Measurements from ENCODE around the gene OR10A5. TPM values are rescaled to one million over a fixed set of nuclear protein-coding genes. Genes with fewer than 3 reads are reported as not detected.
"Not testable (repeated sequence)": the region's sequence is repeated elsewhere in the genome, so short reads cannot be mapped to it uniquely, and the experiment has no call there.

Gene OR10A5
- total and polyA plus RNA-seq, 2 donors (not counting 1 experiment from before 2014, with no cell fraction given): not detected

DNA sequence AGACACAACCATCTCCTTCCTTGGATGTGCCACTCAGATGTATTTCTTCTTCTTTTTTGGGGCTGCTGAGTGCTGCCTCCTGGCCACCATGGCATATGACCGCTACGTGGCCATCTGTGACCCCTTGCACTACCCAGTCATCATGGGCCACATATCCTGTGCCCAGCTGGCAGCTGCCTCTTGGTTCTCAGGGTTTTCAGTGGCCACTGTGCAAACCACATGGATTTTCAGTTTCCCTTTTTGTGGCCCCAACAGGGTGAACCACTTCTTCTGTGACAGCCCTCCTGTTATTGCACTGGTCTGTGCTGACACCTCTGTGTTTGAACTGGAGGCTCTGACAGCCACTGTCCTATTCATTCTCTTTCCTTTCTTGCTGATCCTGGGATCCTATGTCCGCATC, 31.4 kb downstream of the OR10A5 start:
- H3K4me1 ChIP-seq (ENCODE audit: control insufficient read depth, extremely low read depth, insufficient read depth, low read length): no peaks in the 10 kb centered on the region
- TF ChIP-seq EZH2 (IDR thresholded peaks at IDR 0.05; ENCODE audit: low read length, missing control alignments): no peak
- TF ChIP-seq, protein P1, sequence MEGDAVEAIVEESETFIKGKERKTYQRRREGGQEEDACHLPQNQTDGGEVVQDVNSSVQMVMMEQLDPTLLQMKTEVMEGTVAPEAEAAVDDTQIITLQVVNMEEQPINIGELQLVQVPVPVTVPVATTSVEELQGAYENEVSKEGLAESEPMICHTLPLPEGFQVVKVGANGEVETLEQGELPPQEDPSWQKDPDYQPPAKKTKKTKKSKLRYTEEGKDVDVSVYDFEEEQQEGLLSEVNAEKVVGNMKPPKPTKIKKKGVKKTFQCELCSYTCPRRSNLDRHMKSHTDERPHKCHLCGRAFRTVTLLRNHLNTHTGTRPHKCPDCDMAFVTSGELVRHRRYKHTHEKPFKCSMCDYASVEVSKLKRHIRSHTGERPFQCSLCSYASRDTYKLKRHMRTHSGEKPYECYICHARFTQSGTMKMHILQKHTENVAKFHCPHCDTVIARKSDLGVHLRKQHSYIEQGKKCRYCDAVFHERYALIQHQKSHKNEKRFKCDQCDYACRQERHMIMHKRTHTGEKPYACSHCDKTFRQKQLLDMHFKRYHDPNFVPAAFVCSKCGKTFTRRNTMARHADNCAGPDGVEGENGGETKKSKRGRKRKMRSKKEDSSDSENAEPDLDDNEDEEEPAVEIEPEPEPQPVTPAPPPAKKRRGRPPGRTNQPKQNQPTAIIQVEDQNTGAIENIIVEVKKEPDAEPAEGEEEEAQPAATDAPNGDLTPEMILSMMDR (conservative IDR thresholded peaks at IDR 0.05 in 1 of 2, IDR thresholded peaks at IDR 0.05 in 1 of 2; ENCODE audit: low read depth in 1 of 2, low read length in 2 of 2): no peak
- H3K4me2 ChIP-seq (ENCODE audit: extremely low read depth, insufficient read depth, low read length): no peak overlapping the region
- H3K36me3 ChIP-seq (ENCODE audit: control insufficient read depth, insufficient read depth, low read length): no peaks in the 10 kb centered on the region
- DNase-seq (ENCODE audit: low read depth in 2 of 2): no peak
- H3K27ac ChIP-seq (ENCODE audit: insufficient read depth, low read length): no peak overlapping the region
- no peaks in the 10 kb centered on the region for H3K9me3 ChIP-seq (ENCODE audit: control insufficient read depth, insufficient read depth, low read depth, low read length)
- no peak overlapping the region for H3K4me3 ChIP-seq (replicated peaks in 1 of 4; ENCODE audit: control extremely low read depth in 1 of 4, insufficient read depth in 1 of 4, low read depth in 3 of 4, low read length in 4 of 4)
- no peaks in the 10 kb centered on the region for H3K79me2 ChIP-seq (ENCODE audit: control insufficient read depth, insufficient read depth, low read length)
- H3K27me3 ChIP-seq (ENCODE audit: control insufficient read depth, insufficient read depth, low read length): no peaks in the 10 kb centered on the region
- no peak overlapping the region for H3K9ac ChIP-seq (ENCODE audit: insufficient read depth, low read length)
- H4K20me1 ChIP-seq (ENCODE audit: control insufficient read depth, extremely low read depth, insufficient read depth, low read length): no peaks in the 10 kb centered on the region
- H2AFZ ChIP-seq (ENCODE audit: low read length): no peak overlapping the region

DNA sequence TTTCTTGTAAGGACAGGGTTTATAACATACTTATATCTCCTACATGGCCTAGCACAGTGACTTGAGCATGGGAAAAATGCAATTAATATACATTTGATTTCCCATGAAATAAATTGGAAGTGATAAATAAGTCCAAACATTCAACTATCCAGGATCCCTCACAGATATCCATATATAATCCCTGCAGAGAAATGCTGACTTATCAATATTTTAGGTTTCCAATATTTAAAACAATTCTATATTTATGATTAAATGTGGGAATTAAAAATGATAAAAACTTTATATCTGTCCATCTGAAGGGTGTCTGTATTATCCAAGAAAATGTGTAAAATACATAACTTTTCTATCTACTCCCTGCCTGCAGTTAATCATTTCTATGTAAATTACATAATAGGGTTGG, 37.3 kb downstream of the OR10A5 start:
- Histone ChIP-seq H3K9me3 (ENCODE audit: control insufficient read depth, insufficient read depth, low read depth, low read length) (no peaks in the 10 kb centered on the region), H3K4me1 (ENCODE audit: control insufficient read depth, extremely low read depth, insufficient read depth, low read length) (no peaks in the 10 kb centered on the region), H3K27me3 (ENCODE audit: control insufficient read depth, insufficient read depth, low read length) (no peaks in the 10 kb centered on the region), H4K20me1 (ENCODE audit: control insufficient read depth, extremely low read depth, insufficient read depth, low read length) (no peaks in the 10 kb centered on the region), H3K4me2 (ENCODE audit: extremely low read depth, insufficient read depth, low read length) (no peak overlapping the region), H3K27ac (ENCODE audit: insufficient read depth, low read length) (no peak overlapping the region), H3K36me3 (ENCODE audit: control insufficient read depth, insufficient read depth, low read length) (no peaks in the 10 kb centered on the region), H3K9ac (ENCODE audit: insufficient read depth, low read length) (no peak overlapping the region), H3K79me2 (ENCODE audit: control insufficient read depth, insufficient read depth, low read length) (no peaks in the 10 kb centered on the region), H3K4me3 (replicated peaks in 1 of 4; ENCODE audit: control extremely low read depth in 1 of 4, insufficient read depth in 1 of 4, low read depth in 3 of 4, low read length in 4 of 4) (no peak overlapping the region), H2AFZ (ENCODE audit: low read length) (no peak overlapping the region)
- no peak for DNase-seq (ENCODE audit: low read depth in 2 of 2)
- TF ChIP-seq, protein P1 (conservative IDR thresholded peaks at IDR 0.05 in 1 of 2, IDR thresholded peaks at IDR 0.05 in 1 of 2; ENCODE audit: low read depth in 1 of 2, low read length in 2 of 2): no peak
- TF ChIP-seq EZH2 (IDR thresholded peaks at IDR 0.05; ENCODE audit: low read length, missing control alignments): no peak

DNA sequence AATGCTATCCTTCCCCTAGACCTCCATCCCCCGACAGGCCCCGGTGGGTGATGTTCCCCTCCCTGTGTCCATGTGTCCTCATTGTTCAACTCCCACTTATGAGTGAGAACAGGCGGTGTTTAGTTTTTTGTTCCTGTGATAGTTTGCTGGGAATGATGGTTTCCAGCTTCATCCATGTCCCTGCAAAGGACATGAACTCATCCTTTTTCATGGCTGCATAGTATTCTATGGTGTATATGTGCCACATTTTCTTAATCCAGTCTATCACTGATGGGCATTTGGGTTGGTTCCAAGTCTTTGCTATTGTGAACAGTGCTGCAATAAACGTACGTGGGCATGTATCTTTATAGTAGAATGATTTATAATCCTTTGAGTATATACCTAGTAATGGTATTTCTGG, 42.2 kb downstream of the OR10A5 start:
- not testable (repeated sequence) for H3K4me2 ChIP-seq (ENCODE audit: extremely low read depth, insufficient read depth, low read length); H3K4me3 ChIP-seq (replicated peaks in 1 of 4; ENCODE audit: control extremely low read depth in 1 of 4, insufficient read depth in 1 of 4, low read depth in 3 of 4, low read length in 4 of 4); H3K9ac ChIP-seq (ENCODE audit: insufficient read depth, low read length); H3K36me3 ChIP-seq (ENCODE audit: control insufficient read depth, insufficient read depth, low read length); DNase-seq (ENCODE audit: low read depth in 2 of 2); H3K27me3 ChIP-seq (ENCODE audit: control insufficient read depth, insufficient read depth, low read length); H3K27ac ChIP-seq (ENCODE audit: insufficient read depth, low read length); H3K79me2 ChIP-seq (ENCODE audit: control insufficient read depth, insufficient read depth, low read length); H3K9me3 ChIP-seq (ENCODE audit: control insufficient read depth, insufficient read depth, low read depth, low read length); H4K20me1 ChIP-seq (ENCODE audit: control insufficient read depth, extremely low read depth, insufficient read depth, low read length); H2AFZ ChIP-seq (ENCODE audit: low read length); H3K4me1 ChIP-seq (ENCODE audit: control insufficient read depth, extremely low read depth, insufficient read depth, low read length)

Measured in fibroblast of lung (primary cell).